Left colon (tissue), 2 donors: ENCODE results near the gene EPOP. TPM values are rescaled to one million over a fixed set of nuclear protein-coding genes. Genes with fewer than 3 reads are reported as not detected.

ENCODE experiments used
- ATAC-seq: fragments of 200-7000 bp; cut with Tn5 transposase; one replicate; pipeline ENCODE4 v1.9.1; 2020; ENCODE audit warnings: mild to moderate bottlenecking, moderate library complexity
- DNase-seq, 2 donors: peaks; one replicate each; pipeline ENCODE4 v3.0.0-alpha.2; 2020
- intact Hi-C, 2 donors: fragments of 100-400 bp; cut with DNase I in 1 of 2; cut with micrococcal nuclease in 1 of 2; formaldehyde crosslinking; loops; one replicate each; pipeline versions ENCODE4 v1.11.2 to v1.14.0; 2022; cut with DNase I, micrococcal nuclease
- total RNA-seq, 2 donors: library from RNA; stranded (reverse); fragmentation: NEBNext Ultra II Directional; extraction: Animal tissue kit (Norgen Biotek cat#: 25700); gene quantifications; one replicate each; pipeline ENCODE4 v1.2.1, GENCODE V29; 2021
- donor health status: DM: no; HTN: no; CAD: no.
- donor health status: DM: yes; HTN: yes; CAD: no.

The EPOP gene
- total RNA-seq, 2 donors from 2014 or later = 0.22 to 0.46 TPM

DNA sequence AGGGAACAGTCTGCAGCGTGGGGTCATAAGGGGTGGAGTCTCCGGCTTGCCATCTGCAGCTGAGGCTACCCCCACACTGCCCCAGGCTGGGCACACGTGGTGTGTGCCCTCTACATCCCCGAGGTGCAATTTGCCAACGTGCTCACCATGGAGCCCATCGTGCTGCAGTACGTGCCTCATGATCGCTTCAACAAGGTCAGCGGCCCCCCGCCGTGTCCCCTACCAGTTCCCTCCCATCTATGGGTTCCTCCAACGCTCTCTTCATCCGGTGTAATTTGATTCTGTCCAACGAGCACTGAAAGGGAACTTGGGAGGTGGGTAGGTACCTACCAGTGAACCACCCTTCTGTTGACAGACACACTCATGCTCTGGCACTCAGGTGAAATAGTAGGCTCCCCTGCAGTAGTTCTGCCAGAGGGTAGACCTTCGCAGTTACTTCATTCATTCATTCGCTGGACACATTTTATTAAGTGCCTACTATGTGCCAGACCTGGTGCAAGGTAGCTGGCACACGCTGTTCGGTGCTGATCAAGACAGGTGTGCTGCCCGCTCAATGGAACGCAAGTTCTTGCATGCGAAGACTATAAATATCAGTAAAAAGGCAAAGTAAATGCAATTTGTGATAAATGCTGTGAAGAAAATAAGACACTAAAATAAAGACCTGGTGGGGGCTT is 33.1 kb upstream of the EPOP start:
- intact Hi-C loops = no loop called here
- no peak for ATAC-seq
- DNase-seq = no peak

DNA sequence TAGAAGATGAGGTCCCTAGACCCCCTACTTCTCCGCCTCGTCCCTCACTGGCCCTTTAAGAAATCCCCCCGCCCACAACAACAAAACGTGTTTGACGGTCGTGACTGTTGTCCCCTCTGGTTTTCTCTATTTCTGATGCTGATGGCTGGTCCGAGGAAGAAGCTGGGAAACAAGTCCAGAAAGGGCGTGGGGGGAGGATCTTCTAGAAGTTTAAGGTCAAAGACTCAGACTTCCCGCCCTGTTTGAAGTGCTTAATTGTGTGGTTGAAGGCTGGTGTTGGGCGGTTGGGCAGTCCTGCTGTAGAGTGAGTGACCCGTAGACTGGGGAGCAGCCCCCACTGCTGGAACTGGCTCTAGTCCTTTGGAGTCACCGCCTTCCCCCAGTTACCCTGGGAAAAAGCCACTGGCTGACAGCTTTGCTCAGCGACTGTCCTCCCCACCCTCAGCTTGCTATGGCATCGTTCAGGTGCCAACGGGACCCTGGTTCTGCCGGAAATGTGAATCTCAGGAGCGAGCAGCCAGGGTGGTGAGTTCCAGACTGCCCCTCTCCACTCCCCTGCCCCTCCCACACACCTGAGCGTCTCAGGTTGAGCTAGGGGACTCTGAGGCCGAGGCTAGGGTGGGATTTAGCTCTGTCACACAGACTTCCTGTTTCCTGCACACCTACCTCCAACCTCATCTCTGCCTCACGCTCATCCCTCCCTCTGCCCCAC is 31.9 kb upstream of the EPOP start:
- intact Hi-C loops = no loop called here
- DNase-seq (peak in 1 of 2 donors; percentile 40), ATAC-seq (no peak)

DNA sequence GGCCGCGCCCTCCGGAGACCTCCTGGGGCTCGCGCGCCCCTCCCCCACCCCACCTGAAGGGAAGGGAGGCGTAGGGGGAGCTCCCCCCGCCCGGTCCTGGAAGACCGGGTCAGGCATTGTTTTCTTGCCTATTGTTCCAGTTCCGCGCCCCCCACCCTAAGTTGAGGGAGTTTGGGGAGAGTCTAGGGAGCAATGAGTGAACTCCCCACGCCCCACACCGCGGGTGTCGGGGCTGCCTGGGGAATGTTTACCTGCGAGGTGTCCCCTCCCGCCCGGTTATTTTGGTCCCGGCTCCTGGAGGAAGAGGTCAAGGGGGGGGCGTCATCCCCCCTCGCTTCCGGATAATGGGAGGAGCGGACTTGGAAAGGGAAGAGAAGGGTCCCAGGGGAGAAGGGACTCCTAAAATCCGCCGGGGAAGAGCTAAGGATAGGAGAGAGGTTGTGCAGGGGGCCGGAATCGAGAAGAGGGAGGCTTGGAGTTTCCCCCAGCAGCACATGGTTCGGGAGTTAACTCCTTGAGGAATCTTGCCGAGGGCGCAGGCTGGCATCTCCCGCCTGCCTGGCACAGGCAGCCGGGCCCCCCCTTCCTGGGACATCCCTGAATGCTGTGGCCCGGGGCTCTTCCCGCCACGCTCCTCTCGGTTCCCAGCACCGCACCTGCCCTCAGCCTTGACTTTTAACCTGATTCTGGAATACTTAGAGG is 31.2 kb upstream of the EPOP start:
- intact Hi-C loops = no loop called here
- peak; percentile 57 to 61 for DNase-seq
- no peak for ATAC-seq

DNA sequence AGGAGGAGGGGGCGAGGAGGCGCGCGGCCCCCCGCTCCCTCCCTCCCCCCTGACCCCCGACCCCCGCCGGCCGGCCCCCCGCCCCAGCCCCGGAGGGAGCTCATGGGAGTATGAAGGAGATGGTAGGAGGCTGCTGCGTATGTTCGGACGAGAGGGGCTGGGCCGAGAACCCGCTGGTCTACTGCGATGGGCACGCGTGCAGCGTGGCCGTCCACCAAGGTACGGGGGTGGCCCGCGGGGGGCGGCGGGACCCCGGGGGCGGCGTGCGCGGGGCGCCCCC is 30.7 kb upstream of the EPOP start:
- ATAC-seq (no peak), DNase-seq (peak in 1 of 2 donors; percentile 66)
- intact Hi-C loops = no loop called here

DNA sequence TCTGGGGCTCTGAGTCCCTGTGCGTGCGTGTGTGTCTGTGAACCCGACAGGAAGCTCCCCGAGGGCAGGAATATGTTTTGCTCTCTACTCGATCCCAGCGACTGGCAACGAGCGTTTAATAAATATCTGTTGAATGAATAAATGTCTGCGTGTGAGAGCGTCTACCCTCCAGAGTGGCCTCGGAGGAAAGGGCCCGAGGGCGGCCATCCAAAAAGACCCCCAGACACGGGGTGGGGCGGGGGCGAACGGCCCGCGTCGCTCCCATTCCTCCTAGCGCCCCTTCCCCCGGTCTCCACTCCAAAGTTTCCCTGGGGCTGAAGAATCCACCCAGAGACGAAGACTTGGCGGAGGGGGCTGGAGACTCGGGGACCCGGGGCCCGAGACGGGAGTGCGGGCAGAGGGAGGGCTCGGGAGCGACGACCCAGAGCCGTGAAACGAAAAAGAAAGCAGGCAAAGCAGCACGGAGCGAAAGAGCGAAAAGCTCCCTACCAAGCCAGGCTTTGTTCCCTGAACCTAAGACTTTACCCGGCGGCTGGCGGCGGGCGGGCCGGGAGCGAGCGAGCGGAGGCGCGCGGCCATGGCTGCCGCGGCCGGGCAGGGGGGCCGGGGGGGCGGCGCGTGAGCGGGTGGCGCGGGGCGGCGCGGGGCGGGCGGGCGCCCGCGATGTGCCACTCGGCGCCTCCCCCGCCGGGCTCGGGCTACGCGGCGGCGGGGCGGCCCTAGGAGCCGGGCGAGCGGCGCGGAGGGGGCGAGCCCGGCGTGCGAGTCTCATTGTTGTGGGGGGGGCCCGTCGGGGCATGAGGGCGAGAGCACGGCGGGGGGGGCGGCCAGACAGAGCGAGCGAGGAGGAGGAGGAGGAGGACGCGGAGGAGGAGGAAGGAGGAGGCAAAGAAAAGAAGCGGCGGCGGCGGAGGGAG is 30.1 kb upstream of the EPOP start, which contains the start of gene MLLT6:
MLLT6 (plus strand) TSS at position 668 of the 917 bp plus-strand sequence. CDS start 360 bp downstream, outside the sequence.
- ATAC-seq (peak; percentile 42), DNase-seq (peak; percentile 80 to 84)
- intact Hi-C loops = no loop called here

- peak; percentile 59 for ATAC-seq
- intact Hi-C loops = no loop called here
- peak; percentile 92 to 94 for DNase-seq
Observed at GRCh38 chr17:38703742-38704605, 29.2 kb upstream of the EPOP start.

DNA sequence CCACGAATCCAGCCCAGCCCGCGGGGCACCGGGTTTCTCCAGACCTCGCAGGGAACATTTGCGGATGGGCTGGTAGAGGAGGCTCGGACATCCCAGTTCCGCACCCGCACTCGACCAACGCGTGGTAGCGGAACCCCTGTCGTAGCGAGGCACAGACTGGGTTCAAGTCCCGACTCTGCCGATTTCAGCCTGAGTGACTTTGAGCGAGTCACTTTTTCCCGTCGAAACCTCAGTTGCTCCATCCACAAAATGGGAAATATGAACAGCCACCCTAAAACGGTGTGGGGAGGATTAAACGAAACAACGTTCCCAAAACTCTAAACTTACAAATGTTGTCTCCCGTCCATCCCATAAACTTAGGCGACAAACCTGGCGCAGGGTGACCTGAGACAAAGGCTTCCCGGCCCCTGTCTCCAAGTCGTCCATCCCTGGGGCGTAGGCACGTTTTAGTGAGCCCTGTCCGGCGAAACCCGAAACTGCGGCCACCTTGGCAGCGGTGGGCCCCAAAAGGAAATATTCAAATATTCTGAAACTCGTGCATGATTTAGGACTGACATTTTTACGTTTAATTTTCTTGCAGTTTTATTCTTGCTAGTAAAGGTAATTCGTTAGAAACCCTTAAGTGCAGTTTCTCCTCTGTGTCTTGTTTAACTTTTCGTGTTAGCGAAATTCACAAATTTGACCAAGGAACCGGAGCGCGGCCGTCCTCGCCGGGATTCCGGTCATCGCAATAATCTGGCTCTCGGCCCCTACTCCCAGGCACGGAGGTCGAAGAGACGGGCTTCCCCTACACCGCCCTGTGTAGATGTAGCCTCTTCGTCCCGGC is 28.4 kb upstream of the EPOP start:
- DNase-seq (peak in 1 of 2 donors; percentile 62), ATAC-seq (no peak)
- intact Hi-C loops = no loop called here

GRCh38 chr17:38702166-38702915 is 27.6 kb upstream of the EPOP start:
- ATAC-seq (peak; percentile 58), DNase-seq (peak; percentile 88 to 92)
- intact Hi-C loops = no loop called here

- ATAC-seq = no peak
- peak in 1 of 2 donors; percentile 65 for DNase-seq
- intact Hi-C loops = no loop called here
Observed at GRCh38 chr17:38701504-38702165, 26.9 kb upstream of the EPOP start.

GRCh38 chr17:38698760-38699159 is 24.0 kb upstream of the EPOP start:
- no peak for ATAC-seq

DNA sequence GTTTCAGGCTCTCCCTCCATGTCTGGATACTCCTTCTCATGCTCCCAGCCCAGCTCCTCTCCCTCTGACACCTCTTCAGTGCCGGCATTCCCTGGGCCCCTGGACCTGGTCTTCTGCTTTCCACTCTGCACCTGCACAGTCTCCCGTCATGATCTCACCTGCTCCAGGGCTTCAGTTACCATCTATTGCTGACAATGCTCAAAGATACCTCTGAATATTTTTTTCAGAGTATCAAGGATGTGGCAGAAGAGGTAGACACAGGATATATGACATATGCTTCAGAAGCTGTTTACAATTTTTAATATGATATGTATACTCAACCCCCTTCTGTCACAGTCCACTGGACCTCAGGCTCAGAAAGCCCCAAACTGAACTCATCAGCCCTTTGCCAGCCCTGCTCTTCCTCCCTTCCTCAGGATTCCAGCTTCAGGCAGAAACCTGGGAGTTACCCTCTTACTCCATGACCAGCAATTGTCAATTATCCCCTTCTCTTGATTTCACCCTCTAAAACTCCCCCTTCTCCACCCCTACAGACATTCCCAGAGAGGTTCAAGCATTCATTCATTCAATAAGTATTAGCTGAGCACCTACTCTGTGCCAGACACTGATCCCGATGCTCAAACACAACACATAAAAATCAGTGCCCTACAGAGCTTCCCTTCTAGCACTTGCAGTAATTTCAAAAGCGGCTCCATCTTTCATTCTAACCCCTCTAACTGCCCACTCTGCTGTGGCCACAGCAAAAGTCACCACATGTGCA is 22.5 kb upstream of the EPOP start:
- intact Hi-C loops = no loop called here
- DNase-seq (no peak), ATAC-seq (no peak)

More at GRCh38 chr17:38698760-38699159, 24.0 kb upstream of the EPOP start:
- no peak for DNase-seq
- intact Hi-C loops = no loop called here

DNA sequence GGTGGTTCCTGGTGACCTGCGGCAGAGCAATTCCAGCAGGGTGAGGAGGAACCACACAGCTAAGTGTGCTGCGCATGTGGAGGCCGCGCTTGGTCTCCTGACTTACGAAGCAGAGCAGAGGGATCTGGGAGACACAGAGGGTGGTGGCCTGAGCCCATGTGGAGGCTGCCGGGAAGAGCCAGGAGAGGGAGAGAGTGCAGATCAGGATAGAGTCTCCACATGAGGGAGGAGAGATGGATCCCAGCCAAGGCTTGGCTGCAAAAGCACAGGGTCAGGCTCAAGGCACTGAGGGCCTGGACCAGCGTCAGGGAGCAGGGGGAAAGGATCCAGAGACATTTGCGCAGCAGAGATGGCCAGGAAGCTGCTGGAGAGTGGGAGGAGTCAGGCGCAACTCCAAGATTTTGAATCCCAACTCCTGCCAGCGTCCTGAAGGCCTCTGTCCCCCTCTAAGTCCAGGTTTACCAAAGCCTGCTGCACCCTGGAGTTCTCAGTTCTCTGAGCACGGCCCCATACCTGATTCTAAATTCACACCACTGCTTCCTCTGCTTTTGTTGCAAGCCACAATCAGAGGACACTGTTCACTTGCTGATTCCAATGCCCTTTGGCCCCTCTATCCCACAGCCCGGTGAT is 19.1 kb upstream of the EPOP start:
- intact Hi-C loops = no loop called here
- DNase-seq = peak; percentile 65 to 91
- ATAC-seq = peak; percentile 67

DNA sequence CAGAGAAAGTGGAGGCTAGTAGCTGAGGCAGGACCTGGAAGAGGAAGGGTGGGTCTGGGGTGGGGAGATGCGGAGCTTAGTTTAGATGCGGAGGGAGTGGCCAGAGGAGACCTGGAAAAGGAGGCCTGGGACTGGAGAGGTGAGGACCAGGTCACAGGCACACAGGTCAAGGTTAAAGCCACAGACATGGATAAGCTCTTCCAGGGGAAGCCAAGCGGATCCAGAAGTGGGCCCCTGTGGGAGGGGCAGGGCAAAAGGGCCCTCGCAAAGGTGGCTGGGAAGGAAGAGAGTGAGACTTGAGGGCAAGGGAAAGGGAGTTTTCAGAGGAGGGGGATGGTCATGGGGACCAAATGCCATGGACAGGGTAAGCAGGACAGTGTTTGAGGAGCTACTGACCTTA is 16.4 kb upstream of the EPOP start:
- intact Hi-C loops = no loop called here
- DNase-seq (no peak), ATAC-seq (no peak)

- DNase-seq = no peak
- no peak for ATAC-seq
- intact Hi-C loops = no loop called here
Observed at GRCh38 chr17:38690386-38690785, 15.6 kb upstream of the EPOP start.

DNA sequence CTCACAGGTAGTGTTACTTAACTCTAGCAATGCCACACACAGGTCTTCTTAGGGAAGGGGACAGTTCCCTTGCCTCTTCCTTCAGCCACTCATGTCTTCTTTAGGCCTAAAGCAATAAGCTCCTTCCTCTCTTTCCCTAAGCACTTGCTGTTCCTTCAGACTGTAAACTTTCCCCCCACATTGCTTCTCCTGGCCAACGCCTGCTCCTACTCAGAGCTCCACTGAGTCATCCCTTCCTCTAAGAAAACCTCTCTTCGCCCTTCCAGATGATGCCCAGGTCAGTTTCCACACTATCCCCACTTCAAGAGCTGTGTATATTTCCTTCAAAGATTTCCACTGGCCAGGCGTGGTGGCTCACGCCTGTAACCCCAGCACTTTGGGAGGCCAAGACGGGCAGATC is 12.5 kb upstream of the EPOP start:
- intact Hi-C loops = no loop called here
- no peak for DNase-seq
- ATAC-seq = no peak
